ENCODE data around the gene KRT17.

Gene KRT17

DNA sequence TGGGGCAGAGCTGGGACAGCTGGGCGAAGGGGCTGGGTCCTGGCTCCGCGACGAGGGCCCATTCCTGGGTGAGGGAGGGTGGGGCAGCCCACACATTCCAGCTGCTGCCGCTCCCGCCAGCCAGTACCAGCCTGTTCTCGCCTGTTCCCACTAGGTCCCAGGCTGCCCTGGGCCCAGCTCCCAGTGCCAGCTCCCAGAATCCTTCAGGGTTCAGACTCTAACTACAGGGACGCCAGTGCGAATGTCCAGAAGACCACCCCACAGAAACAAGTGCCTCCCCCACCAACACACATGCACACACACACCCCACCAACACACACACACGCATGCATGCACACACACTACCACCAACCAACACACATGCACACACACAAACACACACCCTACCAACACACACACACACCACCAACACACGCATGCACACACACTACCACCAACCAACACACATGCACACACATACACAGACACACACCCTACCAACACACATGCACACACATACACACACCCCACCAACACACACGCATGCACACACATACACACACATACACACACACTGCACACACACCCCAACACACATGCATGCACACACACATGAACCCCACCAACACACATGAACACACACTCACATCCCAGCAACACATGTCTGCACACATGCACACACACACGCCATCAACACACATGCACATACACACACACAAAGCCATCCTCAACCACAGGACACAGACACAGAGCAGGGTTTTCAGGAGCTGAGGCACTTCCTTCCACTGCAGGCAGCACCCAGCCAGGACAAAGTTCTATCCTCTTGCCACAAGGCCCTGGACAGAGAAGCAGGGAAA is 27.5 kb upstream of the KRT17 start:
- H3K4me1 Mint-ChIP-seq, result peaks cover 43% of the 10 kb centered on the region
- H3K27me3 Mint-ChIP-seq (ENCODE audit: low read depth, poor library complexity), result peaks cover 3% of the 10 kb centered on the region
- no peaks in the 10 kb centered on the region for H3K9me3 Mint-ChIP-seq
- H3K27ac Mint-ChIP-seq, result peak overlapping the region; percentile 5
- TF ChIP-seq, protein P1, sequence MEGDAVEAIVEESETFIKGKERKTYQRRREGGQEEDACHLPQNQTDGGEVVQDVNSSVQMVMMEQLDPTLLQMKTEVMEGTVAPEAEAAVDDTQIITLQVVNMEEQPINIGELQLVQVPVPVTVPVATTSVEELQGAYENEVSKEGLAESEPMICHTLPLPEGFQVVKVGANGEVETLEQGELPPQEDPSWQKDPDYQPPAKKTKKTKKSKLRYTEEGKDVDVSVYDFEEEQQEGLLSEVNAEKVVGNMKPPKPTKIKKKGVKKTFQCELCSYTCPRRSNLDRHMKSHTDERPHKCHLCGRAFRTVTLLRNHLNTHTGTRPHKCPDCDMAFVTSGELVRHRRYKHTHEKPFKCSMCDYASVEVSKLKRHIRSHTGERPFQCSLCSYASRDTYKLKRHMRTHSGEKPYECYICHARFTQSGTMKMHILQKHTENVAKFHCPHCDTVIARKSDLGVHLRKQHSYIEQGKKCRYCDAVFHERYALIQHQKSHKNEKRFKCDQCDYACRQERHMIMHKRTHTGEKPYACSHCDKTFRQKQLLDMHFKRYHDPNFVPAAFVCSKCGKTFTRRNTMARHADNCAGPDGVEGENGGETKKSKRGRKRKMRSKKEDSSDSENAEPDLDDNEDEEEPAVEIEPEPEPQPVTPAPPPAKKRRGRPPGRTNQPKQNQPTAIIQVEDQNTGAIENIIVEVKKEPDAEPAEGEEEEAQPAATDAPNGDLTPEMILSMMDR (IDR thresholded peaks at IDR 0.05), result no peak
- no peaks in the 10 kb centered on the region for H3K36me3 Mint-ChIP-seq (ENCODE audit: low read depth)
- DNase-seq, result no peak
- H3K4me3 Mint-ChIP-seq, result no peak overlapping the region

DNA sequence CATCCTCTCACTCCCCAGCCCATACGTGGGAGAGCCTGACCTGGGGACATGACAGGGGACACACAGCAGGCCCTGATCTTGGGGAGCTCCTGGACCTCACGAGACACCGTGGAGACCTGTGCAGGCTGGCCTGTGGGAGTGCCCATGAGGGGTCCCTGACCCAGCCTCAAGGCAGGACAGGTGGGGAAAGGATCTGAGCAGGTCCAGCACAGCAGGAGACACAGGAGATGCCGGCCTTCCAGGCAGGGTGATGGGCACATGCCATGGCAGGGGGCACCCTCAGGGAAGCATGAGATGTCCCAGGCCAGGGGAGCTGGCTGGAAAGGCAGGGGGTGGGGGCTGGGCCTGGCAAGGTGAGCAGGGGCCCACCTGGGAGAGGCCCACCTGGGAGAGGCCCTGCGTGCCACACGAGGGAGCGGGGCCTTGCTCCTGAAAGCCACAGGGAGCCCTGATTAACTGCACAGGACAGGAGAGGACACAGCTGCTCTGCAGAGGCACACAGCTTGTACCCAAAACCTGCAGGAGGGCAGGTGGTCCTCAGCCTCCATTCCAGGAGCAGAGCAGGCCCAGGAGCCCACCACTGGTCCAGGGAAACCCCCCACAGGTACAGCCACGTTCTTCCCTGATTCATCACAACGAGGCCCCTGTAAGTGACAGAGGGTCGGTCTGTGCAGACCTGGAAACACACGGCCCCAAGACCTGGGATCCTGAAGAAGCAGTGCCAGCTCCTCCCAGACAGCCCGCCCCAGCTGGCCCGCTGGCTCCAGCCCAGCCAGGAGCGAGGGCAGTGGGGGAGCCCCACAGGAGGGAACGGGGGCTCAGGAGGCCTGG is 26.6 kb upstream of the KRT17 start:
- H3K4me1 Mint-ChIP-seq, result peaks cover 36% of the 10 kb centered on the region
- no peaks in the 10 kb centered on the region for H3K36me3 Mint-ChIP-seq (ENCODE audit: low read depth)
- peaks cover 3% of the 10 kb centered on the region for H3K27me3 Mint-ChIP-seq (ENCODE audit: low read depth, poor library complexity)
- H3K9me3 Mint-ChIP-seq, result no peaks in the 10 kb centered on the region
- no peak for DNase-seq
- H3K27ac Mint-ChIP-seq, result no peak overlapping the region
- TF ChIP-seq, protein P1 (IDR thresholded peaks at IDR 0.05), result no peak
- H3K4me3 Mint-ChIP-seq, result no peak overlapping the region

DNA sequence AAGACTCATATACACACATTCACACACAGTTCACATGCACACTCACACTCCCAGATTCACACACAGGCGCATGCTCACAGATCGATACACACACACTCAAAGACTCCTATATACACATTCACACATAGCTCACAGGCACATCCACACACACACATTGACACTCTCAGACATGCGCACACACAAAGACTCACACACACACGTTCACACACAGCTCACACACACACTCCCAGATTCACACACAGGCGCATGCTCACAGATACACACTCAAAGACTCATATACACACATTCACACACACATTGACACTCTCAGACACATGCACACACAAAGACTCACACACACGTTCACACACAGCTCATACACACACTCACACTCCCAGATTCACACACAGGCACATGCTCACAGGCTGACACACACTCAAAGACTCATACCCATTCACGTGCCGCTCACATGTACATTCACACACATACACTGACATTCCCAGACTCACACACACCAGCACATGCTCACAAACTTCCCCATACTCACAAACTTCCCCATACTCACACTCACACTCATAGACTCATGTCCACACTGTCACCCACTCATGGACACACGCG is 25.6 kb upstream of the KRT17 start:
- H3K4me1 Mint-ChIP-seq, result peaks cover 32% of the 10 kb centered on the region
- H3K9me3 Mint-ChIP-seq, result no peaks in the 10 kb centered on the region
- no peak overlapping the region for H3K4me3 Mint-ChIP-seq
- no peaks in the 10 kb centered on the region for H3K36me3 Mint-ChIP-seq (ENCODE audit: low read depth)
- DNase-seq, result no peak
- TF ChIP-seq, protein P1 (IDR thresholded peaks at IDR 0.05), result no peak
- H3K27ac Mint-ChIP-seq, result no peak overlapping the region
- H3K27me3 Mint-ChIP-seq (ENCODE audit: low read depth, poor library complexity), result peaks cover 3% of the 10 kb centered on the region

DNA sequence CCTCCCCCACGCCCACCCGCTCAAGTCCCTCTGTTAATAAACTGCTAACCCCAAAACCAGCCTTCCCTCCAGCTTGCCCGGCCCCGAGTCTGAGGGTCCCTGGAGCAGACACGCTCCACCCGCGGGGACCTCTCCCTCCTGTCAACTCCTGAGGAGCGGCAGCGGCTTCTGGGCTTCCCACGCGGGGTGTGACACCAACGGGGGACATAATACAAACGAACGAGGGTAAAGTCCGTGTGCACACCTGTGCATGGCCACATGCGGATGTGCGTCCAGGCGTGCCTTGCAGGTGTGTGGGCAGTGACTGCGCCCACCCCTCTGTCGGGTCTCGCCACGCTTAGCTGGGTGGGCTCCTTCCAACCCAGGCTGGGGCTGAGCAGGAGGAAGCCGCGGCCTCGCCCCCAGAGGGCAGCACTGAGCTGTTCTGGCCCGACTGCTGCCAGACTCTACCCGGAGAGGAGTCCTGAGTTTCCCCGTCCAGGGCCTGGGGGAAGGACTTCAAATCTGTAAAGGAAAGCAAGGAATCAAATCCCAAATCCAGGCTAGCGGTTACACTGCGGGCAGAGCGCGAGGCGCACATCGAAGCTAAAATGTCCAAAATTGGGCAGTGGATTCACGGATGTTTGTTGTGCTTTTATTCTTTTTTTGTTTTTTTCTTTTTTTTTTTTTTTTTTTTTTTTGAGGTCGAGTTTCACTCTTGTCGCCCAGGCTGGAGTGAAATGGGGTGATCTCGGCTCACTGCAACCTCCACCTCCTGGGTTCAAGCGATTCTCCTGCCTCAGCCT is 24.2 kb upstream of the KRT17 start:
- Mint-ChIP-seq H3K27me3 (ENCODE audit: low read depth, poor library complexity) (peaks cover 3% of the 10 kb centered on the region), H3K36me3 (ENCODE audit: low read depth) (no peaks in the 10 kb centered on the region), H3K27ac (no peak overlapping the region), H3K4me1 (peaks cover 28% of the 10 kb centered on the region), H3K4me3 (peak overlapping the region; percentile 76), H3K9me3 (no peaks in the 10 kb centered on the region)
- DNase-seq, result peak; percentile 96
- TF ChIP-seq, protein P1 (IDR thresholded peaks at IDR 0.05), result peak; percentile 89

DNA sequence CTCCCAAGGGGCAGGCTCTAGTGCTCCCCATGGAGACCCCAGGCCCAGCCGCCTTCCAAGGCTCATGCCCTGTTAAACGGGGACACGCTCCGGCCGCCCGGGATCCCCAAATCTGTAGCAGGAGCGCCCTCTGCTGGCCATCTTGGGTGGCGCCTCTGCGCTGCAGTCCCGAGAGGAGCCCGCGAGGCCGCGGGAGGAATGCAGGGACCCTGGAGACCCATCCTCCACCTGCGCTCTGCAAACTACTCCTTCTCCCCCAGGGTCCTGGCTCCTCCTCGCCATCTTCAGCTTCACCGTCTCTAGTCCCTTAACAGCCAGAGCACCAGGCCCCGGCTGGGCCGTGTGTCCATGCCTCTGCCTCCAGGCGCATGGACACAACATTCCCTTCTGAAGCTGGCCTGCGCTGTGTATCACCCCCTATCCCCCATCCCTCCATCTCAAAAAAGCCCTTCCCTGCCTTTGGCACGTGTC is 23.6 kb upstream of the KRT17 start:
- Mint-ChIP-seq H3K9me3 (no peaks in the 10 kb centered on the region), H3K27ac (no peak overlapping the region), H3K4me1 (peaks cover 28% of the 10 kb centered on the region), H3K4me3 (peak overlapping the region; percentile 76), H3K27me3 (ENCODE audit: low read depth, poor library complexity) (peaks cover 3% of the 10 kb centered on the region), H3K36me3 (ENCODE audit: low read depth) (no peaks in the 10 kb centered on the region)
- peak; percentile 98 for DNase-seq
- TF ChIP-seq, protein P1 (IDR thresholded peaks at IDR 0.05), result peak; percentile 94
